Nephron progenitor cell (in vitro differentiated cells): ENCODE results near the gene DHX40.
"Not testable (repeated sequence)": the region's sequence is repeated elsewhere in the genome, so short reads cannot be mapped to it uniquely, and the experiment has no call there.

Experiments
- DNase-seq: peaks from one replicate; pipeline ENCODE4 v3.0.0; 2021
- H3K27ac Mint-ChIP-seq: 2 replicates; pipeline ENCODE4 v1.8.0; 2021; ENCODE audit warnings: mild to moderate bottlenecking, moderate library complexity, mixed read lengths
- H3K27me3 Mint-ChIP-seq: 2 replicates; pipeline ENCODE4 v1.8.0; 2021; ENCODE audit warnings: mild to moderate bottlenecking, low read depth, mixed read lengths; ENCODE audit not compliant: poor library complexity
- H3K36me3 Mint-ChIP-seq: 2 replicates; pipeline ENCODE4 v1.8.0; 2021; ENCODE audit warnings: low read depth, mixed read lengths
- H3K4me1 Mint-ChIP-seq: 2 replicates; pipeline ENCODE4 v1.8.0; 2021; ENCODE audit warnings: mixed read lengths
- H3K4me3 Mint-ChIP-seq: 2 replicates; pipeline ENCODE4 v1.8.0; 2021; ENCODE audit warnings: mild to moderate bottlenecking, moderate library complexity, mixed read lengths
- H3K9me3 Mint-ChIP-seq: 2 replicates; pipeline ENCODE4 v1.8.0; 2021; ENCODE audit warnings: mild to moderate bottlenecking, moderate library complexity, mixed read lengths
- CTCF ChIP-seq: fragments of 200-600 bp; sonication (generic); IDR thresholded peaks from 2 replicates; pipeline ENCODE4 v1.5.0; 2021; ENCODE audit warnings: antibody characterized with exemption

The DHX40 gene

DNA sequence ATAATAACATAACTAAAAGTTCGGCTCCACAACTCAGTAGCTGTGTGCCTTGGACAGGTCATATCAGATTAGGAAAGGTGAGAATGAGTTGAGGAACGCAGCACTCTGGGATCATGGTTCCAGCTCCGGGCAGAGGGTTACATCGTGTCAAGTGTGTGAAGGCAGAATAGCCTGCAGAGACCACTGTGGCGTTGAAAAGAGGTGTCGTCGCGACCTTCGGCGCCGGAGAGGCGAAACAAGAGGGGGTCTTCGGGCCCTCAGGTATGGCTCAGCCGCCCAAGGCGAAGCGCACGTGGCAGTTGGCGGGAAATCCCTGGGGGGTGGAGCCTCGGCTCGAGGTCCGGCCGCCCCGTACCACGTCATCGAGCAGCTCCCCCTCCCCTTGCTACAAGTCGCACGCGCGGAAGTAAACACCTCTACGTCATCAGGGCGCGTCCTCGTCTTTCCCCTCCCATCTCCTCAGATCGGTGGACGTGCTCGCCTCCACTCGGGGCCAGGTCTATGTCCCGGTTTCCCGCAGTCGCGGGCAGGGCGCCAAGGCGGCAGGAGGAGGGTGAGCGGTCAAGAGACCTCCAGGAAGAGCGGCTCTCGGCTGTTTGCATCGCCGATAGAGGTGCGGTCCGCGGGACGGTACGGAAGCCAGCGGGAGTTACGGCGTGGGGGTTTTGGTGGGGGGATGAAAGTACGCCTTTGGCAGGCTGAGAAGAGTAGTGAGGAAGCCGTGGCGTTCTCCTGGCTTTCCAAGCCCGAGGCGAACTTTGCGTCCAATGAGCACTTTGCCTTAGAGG lies at the start of gene DHX40:
Gene DHX40, plus strand, starts transcription at position 440 of the 788 bp plus-strand sequence. Its CDS starts 62 bp downstream, at position 502.
- Mint-ChIP-seq H3K4me3 (peak within 1 kb of the TSS; percentile 100), H3K27me3 (peaks cover 15% of the 10 kb centered on the region), H3K4me1 (peaks cover 18% of the 10 kb centered on the region), H3K9me3 (peaks cover 20% of the 10 kb centered on the region), H3K36me3 (peaks cover 8% of the 10 kb centered on the region), H3K27ac (peak within 1 kb of the TSS; percentile 100)
- DNase-seq: peak; percentile 88
- TF ChIP-seq CTCF: no peak

- no peaks in the 10 kb centered on the region for H3K36me3 Mint-ChIP-seq
- TF ChIP-seq CTCF: no peak
- peaks cover 8% of the 10 kb centered on the region for H3K4me1 Mint-ChIP-seq
- no peak for DNase-seq
- H3K27me3 Mint-ChIP-seq: peaks cover 9% of the 10 kb centered on the region
- H3K4me3 Mint-ChIP-seq: no peak overlapping the region
- H3K9me3 Mint-ChIP-seq: no peaks in the 10 kb centered on the region
- H3K27ac Mint-ChIP-seq: no peak overlapping the region
These were observed 49.0 kb upstream of the DHX40 start for GRCh38 chr17:59516451-59516850.

DNA sequence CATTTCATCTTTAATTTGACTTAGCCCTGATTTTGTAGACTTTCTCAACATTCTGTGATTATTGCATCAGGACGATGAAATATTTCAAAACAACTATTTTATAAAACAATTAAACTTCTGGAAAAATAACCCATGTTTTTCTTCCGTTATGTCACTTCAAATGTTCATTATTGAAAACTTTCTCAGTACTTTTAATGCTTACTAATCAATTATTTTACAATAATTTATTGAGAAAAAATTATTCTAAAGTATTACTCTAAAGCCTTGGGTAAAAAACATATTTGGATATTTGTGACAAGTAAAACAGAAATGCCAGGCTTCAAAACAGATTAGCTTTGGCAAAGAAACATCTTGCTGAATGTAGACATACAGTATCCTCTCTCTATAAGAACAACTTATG lies 46.3 kb upstream of the DHX40 start:
- Mint-ChIP-seq H3K4me3 (no peak overlapping the region), H3K4me1 (peaks cover 10% of the 10 kb centered on the region), H3K9me3 (no peaks in the 10 kb centered on the region), H3K36me3 (no peaks in the 10 kb centered on the region), H3K27ac (no peak overlapping the region), H3K27me3 (peaks cover 9% of the 10 kb centered on the region)
- TF ChIP-seq CTCF: no peak
- no peak for DNase-seq

DNA sequence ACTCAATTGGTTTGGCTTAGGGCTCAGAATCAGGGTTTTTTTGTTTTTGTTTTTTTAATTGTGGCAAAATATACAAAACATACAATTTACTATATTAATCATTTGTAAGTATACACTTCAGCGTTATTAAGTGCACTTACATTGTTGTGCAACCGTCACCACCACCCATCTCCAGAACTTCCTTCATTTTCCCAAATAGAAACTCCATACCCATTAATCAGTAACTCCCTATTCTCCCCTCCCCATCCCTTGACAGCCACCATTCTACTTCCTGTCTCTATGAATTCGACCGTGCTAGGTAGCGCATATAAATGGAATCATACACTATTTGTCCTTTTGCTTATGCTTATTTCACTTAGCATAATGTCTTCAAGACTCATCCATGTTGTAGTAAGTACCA lies 45.2 kb upstream of the DHX40 start:
- DNase-seq: no peak
- no peak for TF ChIP-seq CTCF
- Mint-ChIP-seq H3K4me1 (peaks cover 10% of the 10 kb centered on the region), H3K27ac (no peak overlapping the region), H3K9me3 (no peaks in the 10 kb centered on the region), H3K27me3 (peaks cover 6% of the 10 kb centered on the region), H3K4me3 (no peak overlapping the region), H3K36me3 (no peaks in the 10 kb centered on the region)

- TF ChIP-seq CTCF: peak; percentile 89
- Mint-ChIP-seq H3K4me3 (no peak overlapping the region), H3K27me3 (peaks cover 9% of the 10 kb centered on the region), H3K9me3 (no peaks in the 10 kb centered on the region), H3K36me3 (no peaks in the 10 kb centered on the region), H3K4me1 (peaks cover 10% of the 10 kb centered on the region), H3K27ac (no peak overlapping the region)
- DNase-seq: peak; percentile 76
These were observed 43.8 kb upstream of the DHX40 start for GRCh38 chr17:59521465-59522126.

GRCh38 chr17:59524930-59525329 lies 40.5 kb upstream of the DHX40 start:
- H3K4me3 Mint-ChIP-seq, H3K27ac Mint-ChIP-seq, DNase-seq, H3K9me3 Mint-ChIP-seq, H3K36me3 Mint-ChIP-seq: not testable (repeated sequence)
- peaks cover 10% of the 10 kb centered on the region for H3K27me3 Mint-ChIP-seq
- H3K4me1 Mint-ChIP-seq: peaks cover 10% of the 10 kb centered on the region
